Measurements from ENCODE around the gene SIL1.

DNA sequence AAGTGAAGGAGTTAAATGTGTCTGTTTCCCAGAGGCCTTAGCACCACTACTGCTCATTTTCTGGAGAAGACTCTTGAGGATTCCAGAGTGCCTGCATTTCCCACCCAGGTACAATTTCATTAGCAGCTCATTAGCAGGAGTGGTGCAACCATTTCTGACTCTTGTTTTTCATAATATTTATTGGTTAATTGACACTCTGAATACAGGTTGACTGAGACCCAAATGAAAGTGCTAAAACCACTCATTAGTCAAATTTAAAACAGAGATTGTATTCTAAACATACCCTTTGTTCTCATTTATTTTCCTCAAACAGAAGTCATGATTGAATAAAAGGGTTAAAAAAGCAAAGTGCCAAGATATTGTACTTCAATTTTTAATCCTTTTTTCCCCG is 134.5 kb downstream of the SIL1 start:
- TF ChIP-seq, protein P1, sequence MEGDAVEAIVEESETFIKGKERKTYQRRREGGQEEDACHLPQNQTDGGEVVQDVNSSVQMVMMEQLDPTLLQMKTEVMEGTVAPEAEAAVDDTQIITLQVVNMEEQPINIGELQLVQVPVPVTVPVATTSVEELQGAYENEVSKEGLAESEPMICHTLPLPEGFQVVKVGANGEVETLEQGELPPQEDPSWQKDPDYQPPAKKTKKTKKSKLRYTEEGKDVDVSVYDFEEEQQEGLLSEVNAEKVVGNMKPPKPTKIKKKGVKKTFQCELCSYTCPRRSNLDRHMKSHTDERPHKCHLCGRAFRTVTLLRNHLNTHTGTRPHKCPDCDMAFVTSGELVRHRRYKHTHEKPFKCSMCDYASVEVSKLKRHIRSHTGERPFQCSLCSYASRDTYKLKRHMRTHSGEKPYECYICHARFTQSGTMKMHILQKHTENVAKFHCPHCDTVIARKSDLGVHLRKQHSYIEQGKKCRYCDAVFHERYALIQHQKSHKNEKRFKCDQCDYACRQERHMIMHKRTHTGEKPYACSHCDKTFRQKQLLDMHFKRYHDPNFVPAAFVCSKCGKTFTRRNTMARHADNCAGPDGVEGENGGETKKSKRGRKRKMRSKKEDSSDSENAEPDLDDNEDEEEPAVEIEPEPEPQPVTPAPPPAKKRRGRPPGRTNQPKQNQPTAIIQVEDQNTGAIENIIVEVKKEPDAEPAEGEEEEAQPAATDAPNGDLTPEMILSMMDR (IDR thresholded peaks at IDR 0.05): no peak
- no peak for TF ChIP-seq ZFP36 (IDR thresholded peaks at IDR 0.05; ENCODE audit: borderline replicate concordance, partially characterized antibody)
- no peak for TF ChIP-seq BHLHE40 (IDR thresholded peaks at IDR 0.05; ENCODE audit: low read depth, low read length)
- no peak for TF ChIP-seq RCOR1 (IDR thresholded peaks at IDR 0.05; ENCODE audit: low read depth, low read length)
- TF ChIP-seq ZNF302 (CRISPR knock-in tag; IDR thresholded peaks at IDR 0.05): no peak
- TF ChIP-seq CEBPB (IDR thresholded peaks at IDR 0.05): no peak
- TF ChIP-seq CHD4 (IDR thresholded peaks at IDR 0.05; ENCODE audit: borderline replicate concordance): no peak
- no peak for TF ChIP-seq HEYL (CRISPR knock-in tag; IDR thresholded peaks at IDR 0.05)
- TF ChIP-seq, protein P2, sequence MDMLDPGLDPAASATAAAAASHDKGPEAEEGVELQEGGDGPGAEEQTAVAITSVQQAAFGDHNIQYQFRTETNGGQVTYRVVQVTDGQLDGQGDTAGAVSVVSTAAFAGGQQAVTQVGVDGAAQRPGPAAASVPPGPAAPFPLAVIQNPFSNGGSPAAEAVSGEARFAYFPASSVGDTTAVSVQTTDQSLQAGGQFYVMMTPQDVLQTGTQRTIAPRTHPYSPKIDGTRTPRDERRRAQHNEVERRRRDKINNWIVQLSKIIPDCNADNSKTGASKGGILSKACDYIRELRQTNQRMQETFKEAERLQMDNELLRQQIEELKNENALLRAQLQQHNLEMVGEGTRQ (IDR thresholded peaks at IDR 0.05): no peak
- TF ChIP-seq MAZ (IDR thresholded peaks at IDR 0.05; ENCODE audit: borderline replicate concordance, low read depth, low read length): no peak
- no peak for TF ChIP-seq HDAC2 (IDR thresholded peaks at IDR 0.05)

Measured in A549 (cell line).